GM19467 (cell line): ENCODE data around the gene MORN2.

Source experiments
- ATAC-seq: cut with Tn5 transposase; IDR thresholded peaks from one replicate; pipeline ENCODE4 v1.9.1; 2021; ENCODE audit warnings: mild to moderate bottlenecking, moderate library complexity; ENCODE audit not compliant: unreplicated experiment

The MORN2 gene

GRCh38 chr2:38889045-38889444 lies 13.3 kb downstream of the MORN2 start:
- ATAC-seq: no peak

GRCh38 chr2:38889575-38889974 lies 13.8 kb downstream of the MORN2 start, which contains the start of gene ARHGEF33:
Gene ARHGEF33, plus strand, starts transcription at chr2:38889875. Its CDS starts 29,573 bp downstream, at chr2:38919448.
- ATAC-seq: no peak

GRCh38 chr2:38892819-38893218 lies 17.0 kb downstream of the MORN2 start:
- no peak for ATAC-seq

- no peak for ATAC-seq
These were observed 22.5 kb downstream of the MORN2 start for GRCh38 chr2:38898256-38898655.

GRCh38 chr2:38900726-38901125 lies 24.9 kb downstream of the MORN2 start:
- ATAC-seq: no peak

- no peak for ATAC-seq
These were observed 29.5 kb downstream of the MORN2 start for GRCh38 chr2:38905251-38905650.

GRCh38 chr2:38907242-38907641 lies 31.5 kb downstream of the MORN2 start:
- ATAC-seq: no peak

GRCh38 chr2:38907743-38908562 lies 32.2 kb downstream of the MORN2 start:
- ATAC-seq: peak; percentile 80

- no peak for ATAC-seq
These were observed 34.1 kb downstream of the MORN2 start for GRCh38 chr2:38909872-38910271.

- ATAC-seq: no peak
These were observed 35.4 kb downstream of the MORN2 start for GRCh38 chr2:38911191-38911590.

GRCh38 chr2:38912619-38913018 lies 36.8 kb downstream of the MORN2 start:
- no peak for ATAC-seq

- no peak for ATAC-seq
These were observed 46.6 kb downstream of the MORN2 start for GRCh38 chr2:38922389-38922788.

GRCh38 chr2:38922902-38923301 lies 47.1 kb downstream of the MORN2 start:
- ATAC-seq: no peak

GRCh38 chr2:38925982-38926381 lies 50.2 kb downstream of the MORN2 start:
- ATAC-seq: no peak

- ATAC-seq: no peak
These were observed 54.8 kb downstream of the MORN2 start for GRCh38 chr2:38930600-38930999.
